Measurements from ENCODE around the gene C17orf100.
A peak's percentile ranks its signal among the peaks of the same experiment; 100 is the strongest.

The C17orf100 gene

DNA sequence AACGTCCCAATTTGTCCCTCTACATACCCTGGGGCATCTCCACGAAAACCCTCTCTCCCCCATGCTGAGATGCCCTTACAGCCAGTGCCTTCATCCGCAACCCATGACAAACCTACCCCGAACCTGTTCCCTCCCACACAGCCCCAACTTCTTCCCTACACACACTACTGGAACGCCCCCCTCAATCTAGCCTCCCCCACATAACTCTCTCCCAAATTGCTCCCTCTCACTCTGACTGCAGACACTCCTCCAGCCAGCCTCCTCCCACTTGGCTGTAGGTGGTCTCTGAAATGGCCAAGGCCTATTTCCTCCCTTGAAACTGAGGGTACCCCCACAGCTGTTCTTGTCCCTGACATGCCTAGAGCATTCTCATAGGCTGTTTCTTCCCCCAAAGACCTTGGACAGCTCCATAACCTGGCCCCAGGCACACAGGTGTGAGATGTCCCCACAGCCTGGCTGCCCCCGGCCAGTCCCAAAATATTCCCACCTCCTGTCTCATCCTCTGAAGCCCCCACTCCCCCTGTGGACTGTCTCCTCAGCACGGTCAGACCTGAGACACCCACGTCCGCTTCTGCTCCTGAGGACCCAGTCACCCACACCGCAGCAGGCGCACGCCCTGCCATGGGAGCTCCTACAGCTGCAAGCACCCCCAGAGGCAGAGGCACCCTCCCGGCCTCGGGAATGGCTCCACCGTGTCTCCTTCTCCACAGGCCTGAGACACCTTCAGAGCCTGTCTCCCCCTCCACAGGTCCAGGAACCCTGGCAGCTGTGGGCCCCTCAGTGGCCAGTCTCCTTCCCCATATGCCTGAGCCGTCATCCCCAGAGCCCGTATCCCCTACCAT lies 14.7 kb upstream of the C17orf100 start:
- in situ Hi-C loops (cut with MboI; ENCODE audit: low sequenced_read_pairs) = no loop called here
- Histone ChIP-seq H3K9me3 (no peaks in the 10 kb centered on the region), H3K4me3 (no peak overlapping the region), H3K4me1 (peaks cover under 1% of the 10 kb centered on the region; the same call in 1 of the 2 replicates), H3K36me3 (replicated peaks) (peaks cover 21% of the 10 kb centered on the region), H3K27me3 (ENCODE audit: low read depth) (no peaks in the 10 kb centered on the region)
- DNase-seq (ENCODE audit: low spot score in 2 of 2) = no peak

- in situ Hi-C loops (cut with MboI; ENCODE audit: low sequenced_read_pairs) = no loop called here
- Histone ChIP-seq H3K27me3 (ENCODE audit: low read depth) (no peaks in the 10 kb centered on the region), H3K4me3 (no peak overlapping the region), H3K9me3 (no peaks in the 10 kb centered on the region), H3K36me3 (replicated peaks) (peaks cover 17% of the 10 kb centered on the region), H3K4me1 (peaks cover 6% of the 10 kb centered on the region)
- no peak for DNase-seq (ENCODE audit: low spot score in 2 of 2)
Observed at GRCh38 chr17:6637458-6637840, 14.1 kb upstream of the C17orf100 start.

DNA sequence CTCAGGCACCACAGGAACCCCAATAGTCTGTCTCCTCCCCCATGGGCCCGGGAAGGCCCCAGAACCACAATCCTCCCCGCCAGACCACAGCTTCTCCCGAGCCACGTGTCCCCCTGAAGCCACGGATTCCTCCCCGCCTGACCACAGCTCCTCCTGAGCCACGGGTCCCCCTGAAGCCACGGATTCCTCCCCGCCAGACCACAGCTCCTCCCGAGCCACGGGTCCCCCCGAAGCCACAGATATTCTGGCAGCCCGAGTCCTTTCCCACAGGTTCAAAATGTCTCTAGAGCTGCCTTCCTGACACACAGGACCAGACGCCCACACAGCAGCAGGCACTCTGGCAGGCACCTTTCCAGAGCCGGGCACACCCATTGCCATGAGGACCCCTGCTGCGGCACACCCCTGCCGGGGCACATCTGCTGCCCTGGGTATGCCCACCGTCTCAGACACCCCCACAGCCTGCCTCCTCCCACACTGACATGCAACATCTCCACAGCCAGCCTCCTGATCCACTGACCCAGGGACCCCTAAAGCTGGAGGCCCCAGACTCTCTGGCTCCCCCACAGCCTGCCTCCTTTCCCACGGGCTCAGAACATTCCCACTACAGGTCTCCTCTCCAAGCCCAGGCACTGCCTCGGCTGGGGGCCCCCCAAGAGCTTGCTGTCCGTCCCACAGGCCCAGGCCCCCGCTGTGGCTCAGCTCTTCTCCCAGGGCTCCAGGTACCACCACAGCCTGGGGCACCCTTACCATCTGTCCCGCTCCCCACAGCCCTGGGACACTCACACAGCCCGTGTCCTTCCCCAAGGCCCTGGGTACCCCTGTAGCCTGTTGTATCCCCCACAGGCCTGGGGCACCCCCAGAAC lies 13.3 kb upstream of the C17orf100 start:
- in situ Hi-C loops (cut with MboI; ENCODE audit: low sequenced_read_pairs) = no loop called here

DNA sequence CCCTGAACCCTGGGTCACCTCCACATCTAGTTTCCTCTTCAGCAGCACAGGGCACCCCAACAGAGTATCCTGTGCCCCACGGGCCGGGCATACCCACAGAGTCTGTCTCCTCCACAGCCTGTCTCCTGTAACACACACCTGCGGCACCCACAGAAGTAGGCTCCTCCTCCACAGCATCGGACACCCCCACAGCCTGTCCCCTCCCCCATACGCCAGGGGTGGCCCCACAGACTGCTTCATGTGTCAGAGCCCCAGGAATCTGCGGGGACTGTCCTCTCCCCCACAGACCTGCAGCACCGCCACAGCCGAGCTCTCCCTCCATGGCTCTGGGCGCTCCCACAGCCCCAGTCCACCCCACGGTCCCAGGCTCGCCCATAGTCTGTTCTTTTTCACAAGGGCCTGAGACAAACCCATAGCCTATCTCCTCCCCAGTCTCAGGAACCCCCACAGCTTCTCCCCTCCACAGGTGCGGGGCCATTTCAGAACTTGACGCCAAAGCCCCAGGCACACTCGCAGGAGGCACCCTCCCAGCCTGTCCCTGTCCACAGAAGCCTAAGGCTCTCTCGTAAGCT lies 12.5 kb upstream of the C17orf100 start:
- Histone ChIP-seq H3K4me3 (peak overlapping the region; percentile 77), H3K27me3 (ENCODE audit: low read depth) (no peaks in the 10 kb centered on the region), H3K4me1 (peaks cover 14% of the 10 kb centered on the region), H3K9me3 (no peaks in the 10 kb centered on the region), H3K36me3 (replicated peaks) (peaks cover 18% of the 10 kb centered on the region)
- in situ Hi-C loops (cut with MboI; ENCODE audit: low sequenced_read_pairs) = no loop called here
- DNase-seq (ENCODE audit: low spot score in 2 of 2) = no peak

More for the DNA sequence above, 13.3 kb upstream of the C17orf100 start:
- no peak for DNase-seq (ENCODE audit: low spot score in 2 of 2)
- peaks cover 17% of the 10 kb centered on the region for H3K36me3 ChIP-seq (replicated peaks)
- H3K27me3 ChIP-seq (ENCODE audit: low read depth) = no peaks in the 10 kb centered on the region
- H3K4me1 ChIP-seq = peaks cover 14% of the 10 kb centered on the region
- H3K4me3 ChIP-seq = no peak overlapping the region
- no peaks in the 10 kb centered on the region for H3K9me3 ChIP-seq

DNA sequence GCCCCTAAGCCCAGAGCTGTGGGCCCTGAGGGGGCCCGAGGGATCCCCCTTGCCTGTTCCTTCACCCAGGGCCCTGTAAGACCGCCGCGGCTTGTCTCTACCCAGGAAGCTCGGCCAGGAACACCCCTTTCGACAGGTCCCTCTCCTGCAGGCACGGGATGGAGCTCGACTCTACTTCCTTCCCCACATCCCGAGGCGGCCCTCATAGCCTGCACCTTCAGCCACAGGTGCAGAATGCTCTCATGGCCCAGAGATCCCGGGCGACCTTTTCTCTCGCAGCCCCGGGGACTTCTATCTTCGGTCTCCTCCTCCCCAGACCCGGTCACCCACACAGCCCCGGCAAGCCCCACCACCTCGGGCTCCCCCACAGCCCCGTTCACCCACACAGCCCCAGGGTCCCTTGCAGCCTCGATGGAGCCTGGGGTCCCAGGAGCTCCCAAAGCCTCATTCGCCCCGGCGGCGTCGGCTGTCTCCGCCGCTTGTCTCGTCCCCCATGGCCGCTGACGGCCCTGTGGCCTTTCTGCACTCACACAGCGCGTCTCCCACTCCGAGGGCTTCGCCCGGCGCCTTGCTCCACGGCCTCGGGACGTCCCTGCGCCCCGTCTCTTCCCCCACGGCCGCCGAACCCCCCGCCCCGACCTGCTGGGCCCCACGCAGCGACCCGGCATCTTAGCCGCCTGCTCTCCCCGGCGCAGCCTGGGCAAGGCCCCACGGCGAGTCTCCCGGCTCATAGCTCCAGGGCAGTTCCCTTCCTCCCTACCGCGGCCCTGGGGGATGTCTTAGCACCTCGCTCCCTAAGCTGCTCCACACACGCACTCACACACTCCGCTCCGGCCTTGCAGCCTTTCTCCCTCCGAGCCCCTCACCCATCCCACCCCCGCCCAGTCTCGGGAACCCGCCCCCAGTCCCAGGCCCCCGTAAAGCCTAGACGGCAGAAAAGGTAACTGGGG lies 11.7 kb upstream of the C17orf100 start:
- no peaks in the 10 kb centered on the region for H3K27me3 ChIP-seq (ENCODE audit: low read depth)
- H3K4me3 ChIP-seq = peak overlapping the region; percentile 77
- peaks cover 14% of the 10 kb centered on the region for H3K4me1 ChIP-seq
- peak in 1 of 2 experiments; percentile 58 for DNase-seq (ENCODE audit: low spot score in 2 of 2)
- in situ Hi-C loops (cut with MboI; ENCODE audit: low sequenced_read_pairs) = no loop called here
- no peaks in the 10 kb centered on the region for H3K9me3 ChIP-seq
- peaks cover 25% of the 10 kb centered on the region for H3K36me3 ChIP-seq (replicated peaks)

DNA sequence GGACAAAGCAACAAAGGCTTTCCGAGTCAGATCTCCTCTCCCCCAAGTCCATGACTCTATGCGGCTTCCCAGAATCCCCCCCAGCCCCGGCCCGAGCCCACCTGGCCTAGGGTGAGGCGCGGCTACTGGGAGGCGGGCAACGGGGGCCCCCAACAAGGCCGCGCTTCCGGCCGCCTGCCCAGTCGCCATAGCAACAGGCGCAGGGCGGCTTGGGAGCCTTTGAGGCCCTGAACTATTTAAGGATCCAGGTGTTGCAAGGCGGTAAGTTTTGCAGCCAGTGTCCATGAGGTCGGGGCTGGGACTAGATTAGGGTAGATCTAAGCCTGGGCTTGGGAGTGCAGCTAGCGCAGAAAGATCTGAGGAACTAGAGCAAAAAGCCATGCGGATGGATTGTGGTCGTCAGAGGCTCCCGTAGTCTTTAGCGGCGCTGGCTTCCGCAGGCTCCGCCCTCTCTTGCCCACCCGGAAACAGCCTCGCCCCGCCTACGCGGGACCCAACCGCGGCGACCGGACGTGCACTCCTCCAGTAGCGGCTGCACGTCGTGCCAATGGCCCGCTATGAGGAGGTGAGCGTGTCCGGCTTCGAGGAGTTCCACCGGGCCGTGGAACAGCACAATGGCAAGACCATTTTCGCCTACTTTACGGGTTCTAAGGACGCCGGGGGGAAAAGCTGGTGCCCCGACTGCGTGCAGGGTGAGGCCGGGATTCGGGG lies 10.9 kb upstream of the C17orf100 start, which contains the start of the genes KIAA0753 and TXNDC17:
KIAA0753 (minus strand) TSS at position 176 of the 711 bp plus-strand sequence. CDS start 5,608 bp downstream, outside the sequence.
TXNDC17 (plus strand) TSS at position 525 of the 711 bp plus-strand sequence; CDS start at position 548, 23 bp downstream.
- in situ Hi-C loops (cut with MboI; ENCODE audit: low sequenced_read_pairs) = no loop called here
- Histone ChIP-seq H3K36me3 (replicated peaks) (peaks cover 27% of the 10 kb centered on the region), H3K4me1 (peaks cover 14% of the 10 kb centered on the region), H3K9me3 (no peaks in the 10 kb centered on the region), H3K27me3 (ENCODE audit: low read depth) (no peaks in the 10 kb centered on the region), H3K4me3 (peak within 1 kb of the TSS; percentile 77)
- DNase-seq (ENCODE audit: low spot score in 2 of 2) = peak; percentile 83 to 95

DNA sequence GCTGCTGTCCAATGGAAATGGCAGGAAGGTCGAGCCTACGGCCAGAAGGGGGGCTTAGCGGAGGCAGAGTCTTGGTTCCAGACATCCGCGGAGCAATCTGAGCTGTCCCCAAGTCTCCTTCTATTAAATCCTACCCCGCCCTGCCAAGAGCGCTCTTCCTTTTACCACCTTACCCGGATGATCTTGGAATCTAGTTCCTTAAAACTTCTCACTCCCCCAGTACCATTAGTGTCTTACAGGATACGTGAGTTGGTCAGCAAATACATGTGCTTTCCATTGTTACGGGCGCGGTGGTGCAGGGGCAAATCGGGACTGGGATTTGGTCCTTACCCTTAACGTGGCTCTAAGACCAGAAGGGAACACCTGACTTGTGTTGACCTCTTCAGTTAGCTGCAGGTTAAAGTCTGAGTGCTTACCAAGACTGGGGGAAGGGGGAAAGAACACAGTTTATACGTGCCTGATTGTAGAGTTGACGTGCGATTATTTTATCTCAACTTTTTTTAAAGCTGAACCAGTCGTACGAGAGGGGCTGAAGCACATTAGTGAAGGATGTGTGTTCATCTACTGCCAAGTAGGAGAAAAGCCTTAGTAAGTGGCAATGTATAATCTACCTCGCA lies 10.2 kb upstream of the C17orf100 start:
- Histone ChIP-seq H3K9me3 (no peaks in the 10 kb centered on the region), H3K4me1 (peaks cover 16% of the 10 kb centered on the region), H3K27me3 (ENCODE audit: low read depth) (no peaks in the 10 kb centered on the region), H3K36me3 (replicated peaks) (peaks cover 27% of the 10 kb centered on the region), H3K4me3 (peak overlapping the region; percentile 77)
- in situ Hi-C loops (cut with MboI; ENCODE audit: low sequenced_read_pairs) = no loop called here
- DNase-seq (ENCODE audit: low spot score in 2 of 2) = peak; percentile 26 to 40

- H3K4me1 ChIP-seq = peaks cover 16% of the 10 kb centered on the region
- no peak overlapping the region for H3K4me3 ChIP-seq
- in situ Hi-C loops (cut with MboI; ENCODE audit: low sequenced_read_pairs) = no loop called here
- H3K27me3 ChIP-seq (ENCODE audit: low read depth) = no peaks in the 10 kb centered on the region
- H3K36me3 ChIP-seq (replicated peaks) = peaks cover 31% of the 10 kb centered on the region
- DNase-seq (ENCODE audit: low spot score in 2 of 2) = no peak
- no peaks in the 10 kb centered on the region for H3K9me3 ChIP-seq
Observed at GRCh38 chr17:6642592-6642991, 9.0 kb upstream of the C17orf100 start.

- in situ Hi-C loops (cut with MboI; ENCODE audit: low sequenced_read_pairs) = no loop called here
- Histone ChIP-seq H3K36me3 (replicated peaks) (peaks cover 41% of the 10 kb centered on the region), H3K4me3 (no peak overlapping the region), H3K4me1 (peaks cover 16% of the 10 kb centered on the region), H3K9me3 (no peaks in the 10 kb centered on the region), H3K27me3 (ENCODE audit: low read depth) (no peaks in the 10 kb centered on the region)
- no peak for DNase-seq (ENCODE audit: low spot score in 2 of 2)
Observed at GRCh38 chr17:6643451-6644125, 8.0 kb upstream of the C17orf100 start.

DNA sequence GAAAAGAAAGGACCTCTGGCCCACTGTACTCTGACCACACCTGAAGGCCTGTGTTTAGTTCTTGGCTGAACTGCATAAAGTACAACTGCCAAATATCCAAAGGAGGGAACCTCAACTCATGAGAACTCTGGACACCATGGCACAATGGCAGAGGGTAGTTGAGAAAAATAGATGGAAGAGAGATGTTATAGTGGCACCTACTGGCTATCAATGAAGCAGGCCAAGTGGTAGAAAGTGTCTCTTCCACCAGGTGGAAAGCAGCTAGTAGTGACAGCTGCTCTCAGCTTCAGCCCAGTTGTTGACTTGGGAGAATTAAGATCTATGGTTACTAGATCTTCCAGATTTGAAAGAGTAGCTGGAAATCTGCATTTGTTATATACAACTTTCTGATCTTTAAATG lies 3.4 kb upstream of the C17orf100 start:
- Histone ChIP-seq H3K36me3 (replicated peaks) (peaks cover 40% of the 10 kb centered on the region), H3K9me3 (no peaks in the 10 kb centered on the region), H3K4me3 (no peak overlapping the region), H3K27me3 (ENCODE audit: low read depth) (no peaks in the 10 kb centered on the region), H3K4me1 (peaks cover 16% of the 10 kb centered on the region)
- in situ Hi-C loops (cut with MboI; ENCODE audit: low sequenced_read_pairs) = no loop called here
- DNase-seq (ENCODE audit: low spot score in 2 of 2) = no peak

GRCh38 chr17:6651919-6652452 lies 424 bp downstream of the C17orf100 start:
- Histone ChIP-seq H3K36me3 (replicated peaks) (peaks cover 20% of the 10 kb centered on the region), H3K4me1 (peaks cover 14% of the 10 kb centered on the region), H3K27me3 (ENCODE audit: low read depth) (no peaks in the 10 kb centered on the region), H3K9me3 (no peaks in the 10 kb centered on the region), H3K4me3 (peak overlapping the region; percentile 56)
- in situ Hi-C loops (cut with MboI; ENCODE audit: low sequenced_read_pairs) = loop anchor here (25.0 kb wide), 1 partner anchor 510 kb away; no protein-coding TSS in a partner anchor
- no peak for DNase-seq (ENCODE audit: low spot score in 2 of 2)
